Gastrocnemius medialis (tissue), 4 donors: ENCODE results near the gene AKAP4. TPM values are rescaled to one million over a fixed set of nuclear protein-coding genes. Genes with fewer than 3 reads are reported as not detected.

Experiments used
- ATAC-seq, 2 donors: fragments of 150-250 bp; one replicate each; pipeline ENCODE4 v1.9.1; 2016
- DNase-seq, 2 donors: peaks; one replicate each; pipeline ENCODE4 v3.0.0-alpha.2; 2019
- H3K27ac ChIP-seq, 4 donors: fragments of 200-600 bp; sonication (generic); 1 replicate in 1 of 4; 2 replicates in 3 of 4; pipeline ENCODE4 v1.5.1; 2016 to 2018; ENCODE audit warnings: mild to moderate bottlenecking in 2 of 4, moderate library complexity in 1 of 4
- H3K27me3 ChIP-seq, 3 donors: fragments of 200-600 bp; sonication (generic) in 2 of 3; 1 replicate in 1 of 3; 2 replicates in 2 of 3; pipeline versions ENCODE4 v1.5.1 to v1.6.0; 2016 to 2019; ENCODE audit warnings: mild to moderate bottlenecking in 1 of 3, moderate library complexity in 1 of 3
- H3K36me3 ChIP-seq, 2 donors: fragments of 200-600 bp; sonication (generic) in 1 of 2; one replicate each; pipeline ENCODE4 v1.5.1; 2017 to 2018
- H3K4me1 ChIP-seq, 2 donors: fragments of 200-600 bp; sonication (generic) in 1 of 2; one replicate each; pipeline ENCODE4 v1.5.1; 2016 to 2017; ENCODE audit warnings: mild to moderate bottlenecking in 2 of 2
- H3K4me3 ChIP-seq, 4 donors: fragments of 200-600 bp; sonication (generic) in 3 of 4; 1 replicate in 1 of 4; 2 replicates in 3 of 4; pipeline ENCODE4 v1.5.1; 2016 to 2019; ENCODE audit warnings: mild to moderate bottlenecking in 2 of 4
- H3K9me3 ChIP-seq, 3 donors: fragments of 200-600 bp; sonication (generic) in 2 of 3; 1 replicate in 1 of 3; 2 replicates in 2 of 3; pipeline ENCODE4 v1.5.1; 2016 to 2019
- CTCF ChIP-seq, 5 experiments: fragments of 450-650 bp in 3 of 5; fragments of 200-600 bp in 2 of 5; sonication (generic) in 2 of 5; IDR thresholded peaks in 4 of 5; conservative IDR thresholded peaks in 1 of 5; 1 replicate in 4 of 5; 2 replicates in 1 of 5; pipeline ENCODE4 v1.5.1; 2016 to 2019; ENCODE audit warnings: antibody characterized with exemption in 5 of 5, mild to moderate bottlenecking in 3 of 5, moderate library complexity in 3 of 5
- POLR2A ChIP-seq, 2 donors: fragments of 450-650 bp; IDR thresholded peaks; one replicate each; pipeline ENCODE4 v1.6.1; 2017; ENCODE audit warnings: antibody characterized with exemption in 2 of 2, mild to moderate bottlenecking in 2 of 2, moderate library complexity in 2 of 2
- in situ Hi-C, 4 donors: fragments of 200-750 bp; cut with MboI; loops; one replicate each; pipeline versions ENCODE4 v1.15.0 to v1.8.0; 2017; ENCODE audit warnings: low sequenced_read_pairs in 4 of 4
- intact Hi-C: fragments of 100-400 bp; cut with DNase I; formaldehyde crosslinking; loops from one replicate; pipeline ENCODE4 v1.15.1; 2023; ENCODE audit warnings: low total_unique reads
- total RNA-seq, 4 donors: library from RNA; depleted of rRNA; stranded (reverse); fragments of >200 nt; gene quantifications; one replicate each; pipeline versions ENCODE4 v1.1.0 to v1.2.3, GENCODE V29; 2016

Gene AKAP4
- total RNA-seq, 4 donors from 2014 or later, result not detected

- Histone ChIP-seq H3K4me1 (no peaks in the 10 kb centered on the region), H3K27me3 (no peaks in the 10 kb centered on the region), H3K27ac (no peak overlapping the region), H3K36me3 (no peaks in the 10 kb centered on the region), H3K4me3 (no peak overlapping the region), H3K9me3 (no peaks in the 10 kb centered on the region)
- intact Hi-C loops, result no loop called here
- ATAC-seq (no peak), DNase-seq (no peak)
- in situ Hi-C loops, result no loop called here
- TF ChIP-seq CTCF (IDR thresholded peaks at IDR 0.05 in 4 of 5, conservative IDR thresholded peaks at IDR 0.05 in 1 of 5) (no peak), POLR2A (IDR thresholded peaks at IDR 0.05) (no peak)
Measured at GRCh38 chrX:50152456-50152855, 48.4 kb downstream of the AKAP4 start.

DNA sequence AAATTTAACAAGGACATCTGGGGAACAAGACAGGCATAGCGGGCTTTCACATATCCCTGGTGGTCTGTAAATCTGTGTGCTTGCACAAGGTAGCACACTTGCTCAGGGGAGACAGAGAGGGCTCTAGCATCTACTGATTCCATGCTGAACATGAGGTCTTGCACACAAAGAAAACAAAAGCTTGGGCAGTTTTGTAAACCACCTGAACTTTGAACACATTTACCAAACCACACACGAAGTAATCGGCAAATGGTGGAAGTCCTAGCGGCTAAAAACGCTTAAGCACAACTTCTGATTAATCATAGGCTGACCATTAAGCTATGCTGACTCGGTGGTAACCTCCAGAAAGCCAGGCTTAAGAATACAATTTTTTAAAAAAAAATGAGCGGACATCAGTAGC lies 52.8 kb downstream of the AKAP4 start:
- Histone ChIP-seq H3K27me3 (no peaks in the 10 kb centered on the region), H3K4me1 (no peaks in the 10 kb centered on the region), H3K4me3 (no peak overlapping the region), H3K9me3 (no peaks in the 10 kb centered on the region), H3K27ac (no peak overlapping the region), H3K36me3 (no peaks in the 10 kb centered on the region)
- no peak for TF ChIP-seq CTCF (IDR thresholded peaks at IDR 0.05 in 4 of 5, conservative IDR thresholded peaks at IDR 0.05 in 1 of 5)
- no peak for TF ChIP-seq POLR2A (IDR thresholded peaks at IDR 0.05)
- ATAC-seq (no peak), DNase-seq (no peak)
- in situ Hi-C loops (no loop called here), intact Hi-C loops (no loop called here)

Other genes starting within 250 kb of the AKAP4 start
- gene CCNB3, start 3.8 kb upstream of the AKAP4 start, total RNA-seq, result 1 to 10 TPM in 1 of 4 donors, under 1 TPM in 3; 0.26 to 2.4 (median 0.57) TPM